GM12878 (cell line): Measurements from ENCODE around the gene TRIP12. TPM values are rescaled to one million over a fixed set of nuclear protein-coding genes. Genes with fewer than 3 reads are reported as not detected.
A peak's percentile ranks its signal among the peaks of the same experiment; 100 is the strongest.

Source experiments
- CBX5 ChIP-seq: sonication (generic); IDR thresholded peaks from 2 replicates; pipeline ENCODE4 v1.6.1; 2016; ENCODE audit warnings: low read depth, moderate library complexity, mild to moderate bottlenecking, inconsistent platforms
- CTCF ChIP-seq, 3 experiments: IDR thresholded peaks in 2 of 3; conservative IDR thresholded peaks in 1 of 3; 2 replicates each; pipeline ENCODE4 v1.5.1; 2011; ENCODE audit warnings: low read depth in 3 of 3, low read length in 3 of 3, mild to moderate bottlenecking in 3 of 3, control low read depth in 2 of 3, moderate library complexity in 2 of 3, inconsistent platforms in 1 of 3, mixed read lengths in 1 of 3; ENCODE audit not compliant: control insufficient read depth in 2 of 3, insufficient read depth in 1 of 3; ENCODE audit errors: extremely low read depth in 1 of 3
- IKZF1 ChIP-seq: fragments of 450-650 bp; conservative IDR thresholded peaks from 2 replicates; pipeline ENCODE4 v1.6.1; 2017; ENCODE audit warnings: antibody characterized with exemption, mild to moderate bottlenecking
- IKZF2 ChIP-seq, 2 experiments: fragments of 450-650 bp; IDR thresholded peaks; 2 replicates each; pipeline ENCODE4 v1.6.1; 2017; ENCODE audit warnings: mild to moderate bottlenecking in 2 of 2, moderate library complexity in 2 of 2
- KDM1A ChIP-seq: fragments of 200-600 bp; sonication (generic); IDR thresholded peaks from 2 replicates; pipeline ENCODE4 v1.6.1; 2016; ENCODE audit warnings: borderline replicate concordance
- NFYB ChIP-seq: IDR thresholded peaks from 2 replicates; pipeline ENCODE4 v1.6.1; 2011; ENCODE audit warnings: low read depth, mild to moderate bottlenecking, low read length, improper control_type of control experiment, moderate library complexity; ENCODE audit not compliant: insufficient read depth
- RAD21 ChIP-seq: IDR thresholded peaks from 2 replicates; pipeline ENCODE4 v1.6.1; 2011; ENCODE audit warnings: mild to moderate bottlenecking, low read depth, low read length, moderate library complexity; ENCODE audit not compliant: insufficient read depth
- RAD51 ChIP-seq: fragments of 450-650 bp; IDR thresholded peaks from 2 replicates; pipeline ENCODE4 v1.6.1; 2016; ENCODE audit warnings: moderate library complexity, mild to moderate bottlenecking, inconsistent platforms
- RELA ChIP-seq: fragments of 450-650 bp; IDR thresholded peaks from 2 replicates; pipeline ENCODE4 v1.8.0; 2014; ENCODE audit warnings: borderline replicate concordance; ENCODE audit not compliant: partially characterized antibody
- SP1 ChIP-seq: IDR thresholded peaks from one replicate; pipeline ENCODE4 v1.6.1; 2011; ENCODE audit warnings: low read depth, low read length
- USF2 ChIP-seq: IDR thresholded peaks from 2 replicates; pipeline ENCODE4 v1.6.1; 2011; ENCODE audit warnings: low read depth, low read length, improper control_type of control experiment, borderline replicate concordance
- YBX1 ChIP-seq: fragments of 450-650 bp; IDR thresholded peaks from 2 replicates; pipeline ENCODE4 v1.6.1; 2016; ENCODE audit warnings: antibody characterized with exemption
- YY1 ChIP-seq: IDR thresholded peaks from 2 replicates; pipeline ENCODE4 v1.6.1; 2011; ENCODE audit warnings: low read depth, mild to moderate bottlenecking, low read length
- ZBTB4 ChIP-seq: fragments of 450-650 bp; formaldehyde crosslinking; IDR thresholded peaks from 2 replicates; pipeline ENCODE4 v1.4.0; 2022; ENCODE audit warnings: mild to moderate bottlenecking, moderate library complexity
- ZNF592 ChIP-seq: fragments of 450-650 bp; IDR thresholded peaks from 2 replicates; pipeline ENCODE4 v1.6.1; 2017; ENCODE audit warnings: mild to moderate bottlenecking, moderate library complexity
- ZNF687 ChIP-seq: fragments of 450-650 bp; IDR thresholded peaks from 2 replicates; pipeline ENCODE4 v1.6.1; 2017; ENCODE audit warnings: mild to moderate bottlenecking, moderate library complexity
- polyA plus RNA-seq, 11 experiments: library from polyadenylated mRNA; depleted of rRNA in 4 of 11; unstranded in 6 of 11; stranded (reverse) in 5 of 11; fragments of >200 nt; fragmentation: Nextera tagmentation in 4 of 11; fragmentation: Illumina TruSeq in 1 of 11; extraction: Ambion mirVana in 4 of 11; extraction: Trizol in 1 of 11; gene quantifications; 1 replicate in 1 of 11; 2 replicates in 10 of 11; pipeline versions ENCODE4 v1.2.1 to v1.2.3, GENCODE V29; 2011 to 2016; ENCODE audit warnings: inconsistent platforms in 2 of 11, missing spikeins in 2 of 11, low read depth in 1 of 11
- total RNA-seq, 4 experiments: library from RNA; depleted of rRNA in 3 of 4; stranded (reverse); fragments of >200 nt in 3 of 4; fragmentation: Illumina TruSeq in 1 of 4; extraction: Trizol in 1 of 4; gene quantifications; 2 replicates each; pipeline versions ENCODE4 v1.2.1 to v1.2.3, GENCODE V29; 2013 to 2021

TRIP12 gene
- total and polyA plus RNA-seq, 10 of the 15 experiments (the other 5 are each of a cell fraction or from before 2014, with no cell fraction given) = 23.1 to 207 (median 97.0) TPM

GRCh38 chr2:229947544-229947943 is 25.7 kb upstream of the TRIP12 start (continued):
- TF ChIP-seq IKZF2 (IDR thresholded peaks at IDR 0.05) (peak; percentile 80 to 86), YY1 (no peak), ZBTB4 (CRISPR knock-in tag) (no peak), RELA (no peak), KDM1A (no peak), RAD21 (no peak), ZNF687 (no peak), USF2 (no peak), CTCF (IDR thresholded peaks at IDR 0.05 in 2 of 3, conservative IDR thresholded peaks at IDR 0.05 in 1 of 3; ENCODE audit: control insufficient read depth in 2 of 3, extremely low read depth in 1 of 3, insufficient read depth in 1 of 3, low read depth in 3 of 3, low read length in 3 of 3) (no peak), YBX1 (no peak), SP1 (no peak), CBX5 (no peak), IKZF1 (peak; percentile 70), NFYB (no peak), ZNF592 (no peak), RAD51 (no peak)
